ENCODE data around the gene AKR1C1. TPM values are rescaled to one million over a fixed set of nuclear protein-coding genes. Genes with fewer than 3 reads are reported as not detected.
"Not testable (repeated sequence)": the region's sequence is repeated elsewhere in the genome, so short reads cannot be mapped to it uniquely, and the experiment has no call there.

The AKR1C1 gene
- total RNA-seq, 1 donor from 2014 or later, result 0.67 TPM

GRCh38 chr10:4945766-4946717, 17.2 kb upstream of the AKR1C1 start:
- H3K4me3 Mint-ChIP-seq (ENCODE audit: unreplicated experiment), result no peak overlapping the region
- H3K27ac Mint-ChIP-seq (ENCODE audit: unreplicated experiment), result no peak overlapping the region
- no peaks in the 10 kb centered on the region for H3K9me3 Mint-ChIP-seq (ENCODE audit: unreplicated experiment)
- peaks cover 9% of the 10 kb centered on the region for H3K27me3 Mint-ChIP-seq (ENCODE audit: unreplicated experiment)
- no peak for TF ChIP-seq CTCF (IDR thresholded peaks at IDR 0.05)
- no peak for DNase-seq (ENCODE audit: extremely low spot score, unreplicated experiment)
- peaks cover 31% of the 10 kb centered on the region for H3K4me1 Mint-ChIP-seq (ENCODE audit: unreplicated experiment)
- H3K36me3 Mint-ChIP-seq (ENCODE audit: unreplicated experiment), result no peaks in the 10 kb centered on the region

GRCh38 chr10:4947039-4947634, 16.1 kb upstream of the AKR1C1 start:
- Mint-ChIP-seq H3K27me3 (ENCODE audit: unreplicated experiment) (peaks cover 9% of the 10 kb centered on the region), H3K9me3 (ENCODE audit: unreplicated experiment) (no peaks in the 10 kb centered on the region), H3K36me3 (ENCODE audit: unreplicated experiment) (no peaks in the 10 kb centered on the region), H3K27ac (ENCODE audit: unreplicated experiment) (peak overlapping the region; percentile 19), H3K4me1 (ENCODE audit: unreplicated experiment) (peaks cover 30% of the 10 kb centered on the region), H3K4me3 (ENCODE audit: unreplicated experiment) (no peak overlapping the region)
- no peak for TF ChIP-seq CTCF (IDR thresholded peaks at IDR 0.05)
- DNase-seq (ENCODE audit: extremely low spot score, unreplicated experiment), result no peak

GRCh38 chr10:4947635-4948596, 15.3 kb upstream of the AKR1C1 start:
- Mint-ChIP-seq H3K4me3 (ENCODE audit: unreplicated experiment) (no peak overlapping the region), H3K36me3 (ENCODE audit: unreplicated experiment) (no peaks in the 10 kb centered on the region), H3K4me1 (ENCODE audit: unreplicated experiment) (peaks cover 28% of the 10 kb centered on the region), H3K27ac (ENCODE audit: unreplicated experiment) (peak overlapping the region; percentile 48), H3K27me3 (ENCODE audit: unreplicated experiment) (peaks cover 9% of the 10 kb centered on the region), H3K9me3 (ENCODE audit: unreplicated experiment) (no peaks in the 10 kb centered on the region)
- no peak for DNase-seq (ENCODE audit: extremely low spot score, unreplicated experiment)
- TF ChIP-seq CTCF (IDR thresholded peaks at IDR 0.05), result no peak

- not testable (repeated sequence) for DNase-seq (ENCODE audit: extremely low spot score, unreplicated experiment); H3K4me3 Mint-ChIP-seq (ENCODE audit: unreplicated experiment); H3K36me3 Mint-ChIP-seq (ENCODE audit: unreplicated experiment); H3K27me3 Mint-ChIP-seq (ENCODE audit: unreplicated experiment); H3K9me3 Mint-ChIP-seq (ENCODE audit: unreplicated experiment); H3K27ac Mint-ChIP-seq (ENCODE audit: unreplicated experiment)
- H3K4me1 Mint-ChIP-seq (ENCODE audit: unreplicated experiment), result peaks cover 16% of the 10 kb centered on the region
Measured at GRCh38 chr10:4951512-4952162, 11.6 kb upstream of the AKR1C1 start.

GRCh38 chr10:4953405-4953804, 9.8 kb upstream of the AKR1C1 start:
- no peak overlapping the region for H3K27ac Mint-ChIP-seq (ENCODE audit: unreplicated experiment)
- H3K36me3 Mint-ChIP-seq (ENCODE audit: unreplicated experiment), result no peaks in the 10 kb centered on the region
- DNase-seq (ENCODE audit: extremely low spot score, unreplicated experiment), result no peak
- no peak for TF ChIP-seq CTCF (IDR thresholded peaks at IDR 0.05)
- H3K4me1 Mint-ChIP-seq (ENCODE audit: unreplicated experiment), result peaks cover under 1% of the 10 kb centered on the region
- H3K27me3 Mint-ChIP-seq (ENCODE audit: unreplicated experiment), result peaks cover 3% of the 10 kb centered on the region
- H3K4me3 Mint-ChIP-seq (ENCODE audit: unreplicated experiment), result no peak overlapping the region
- H3K9me3 Mint-ChIP-seq (ENCODE audit: unreplicated experiment), result no peaks in the 10 kb centered on the region

GRCh38 chr10:4956088-4956487, 7.1 kb upstream of the AKR1C1 start:
- H3K27ac Mint-ChIP-seq (ENCODE audit: unreplicated experiment), result not testable (repeated sequence)

GRCh38 chr10:4956955-4957645, 6.1 kb upstream of the AKR1C1 start:
- not testable (repeated sequence) for H3K4me1 Mint-ChIP-seq (ENCODE audit: unreplicated experiment); H3K27ac Mint-ChIP-seq (ENCODE audit: unreplicated experiment); H3K9me3 Mint-ChIP-seq (ENCODE audit: unreplicated experiment); H3K27me3 Mint-ChIP-seq (ENCODE audit: unreplicated experiment); DNase-seq (ENCODE audit: extremely low spot score, unreplicated experiment); H3K4me3 Mint-ChIP-seq (ENCODE audit: unreplicated experiment); H3K36me3 Mint-ChIP-seq (ENCODE audit: unreplicated experiment)

More at GRCh38 chr10:4956088-4956487, 7.1 kb upstream of the AKR1C1 start:
- not testable (repeated sequence) for H3K36me3 Mint-ChIP-seq (ENCODE audit: unreplicated experiment); H3K27me3 Mint-ChIP-seq (ENCODE audit: unreplicated experiment); H3K4me1 Mint-ChIP-seq (ENCODE audit: unreplicated experiment); DNase-seq (ENCODE audit: extremely low spot score, unreplicated experiment); H3K4me3 Mint-ChIP-seq (ENCODE audit: unreplicated experiment); H3K9me3 Mint-ChIP-seq (ENCODE audit: unreplicated experiment)
